GM12891 (cell line): ENCODE results near the gene HSF2BP.
A peak's percentile ranks its signal among the peaks of the same experiment; 100 is the strongest.

Experiments used
- POLR2A ChIP-seq: IDR thresholded peaks from 2 replicates; pipeline ENCODE4 v1.6.1; 2011; ENCODE audit warnings: low read depth, low read length, control low read depth
- POLR2AphosphoS5 ChIP-seq: IDR thresholded peaks from 2 replicates; pipeline ENCODE4 v1.6.1; 2011; ENCODE audit warnings: low read depth, low read length, control low read depth

DNA sequence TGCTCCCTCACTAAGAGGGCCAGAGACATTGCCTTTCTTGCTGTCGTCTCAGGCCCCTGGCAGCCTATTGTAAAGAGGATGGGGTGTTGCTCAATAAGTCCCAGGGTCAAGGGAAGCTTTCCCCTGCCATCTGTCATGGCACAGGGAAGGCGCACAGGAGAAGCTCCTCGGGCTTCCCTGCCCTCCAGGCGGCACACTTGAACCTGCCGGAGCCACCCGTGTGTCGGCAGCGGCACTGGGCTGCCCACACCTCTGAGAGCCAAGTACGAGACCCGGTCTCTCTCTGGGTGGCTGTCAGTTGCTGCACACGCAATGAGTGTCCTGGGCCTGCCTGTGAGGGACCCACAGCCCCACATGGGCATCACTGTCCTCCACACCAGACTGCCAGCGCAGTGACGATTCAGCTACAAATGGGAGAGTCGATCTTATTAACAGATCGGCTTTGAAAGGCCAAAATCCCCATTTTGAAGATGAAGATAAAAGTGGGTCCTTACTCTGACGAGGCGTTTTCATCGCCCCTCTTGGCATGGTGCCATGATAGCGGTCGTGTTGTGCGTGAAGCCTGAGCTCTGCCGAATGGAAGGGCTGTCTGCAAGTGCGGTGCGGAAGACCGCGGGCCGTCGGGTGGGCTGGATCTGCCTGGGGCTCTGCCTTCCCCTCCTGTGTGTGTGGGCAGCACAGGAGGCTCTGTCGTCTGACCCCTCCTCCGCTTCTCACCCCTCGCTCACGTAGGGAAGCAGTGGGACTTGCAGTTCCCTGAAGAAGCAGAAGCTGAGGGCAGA, 30.5 kb upstream of the HSF2BP start:
- TF ChIP-seq POLR2AphosphoS5, result peak; percentile 59; the same call in 1 of the 2 replicates
- no peak for TF ChIP-seq POLR2A
